Measurements from ENCODE around the gene SOX4. TPM values are rescaled to one million over a fixed set of nuclear protein-coding genes. Genes with fewer than 3 reads are reported as not detected.

SOX4 gene
- total RNA-seq, 1 experiment from 2014 or later, result 67.0 TPM

- Histone ChIP-seq H3K36me3 (ENCODE audit: control insufficient read depth in 1 of 2, insufficient read depth in 2 of 2, low read length in 2 of 2) (peaks cover 0 to 9% of the 10 kb centered on the region in 2 experiments; a peak in 1 of 4 replicates), H3K9me2 (ENCODE audit: insufficient read depth) (no peaks in the 10 kb centered on the region), H4K20me1 (ENCODE audit: insufficient read depth) (no peaks in the 10 kb centered on the region), H3K27ac (ENCODE audit: low read depth, low read length) (no peak overlapping the region), H2AFZ (ENCODE audit: low read depth, low read length, poor library complexity, severe bottlenecking) (no peak overlapping the region), H3K4me3 (replicated peaks in 1 of 2; ENCODE audit: low read depth in 1 of 2, low read length in 2 of 2) (no peak overlapping the region), H3K4me2 (ENCODE audit: low read length) (no peak overlapping the region), H3K4me1 (ENCODE audit: control insufficient read depth in 1 of 2, insufficient read depth in 2 of 2, low read length in 2 of 2) (peaks cover under 1 to 27% of the 10 kb centered on the region in 2 experiments), H3K79me2 (ENCODE audit: insufficient read depth, low read length) (peaks cover 45% of the 10 kb centered on the region), H3K9ac (ENCODE audit: low read length) (no peak overlapping the region), H3K27me3 (ENCODE audit: insufficient read depth, low read length) (no peaks in the 10 kb centered on the region), H3K9me3 (ENCODE audit: control insufficient read depth in 1 of 2, insufficient read depth in 1 of 2, low read depth in 1 of 2, low read length in 2 of 2) (no peaks in the 10 kb centered on the region)
- BruUV-seq (replicated peaks), result no TSS peak
- no peak for ATAC-seq
- ChIA-PET POLR2A (no interaction called here), RAD21 (ENCODE audit: low non-redundant PET in 1 of 2, low total read pairs in 2 of 2, uncharacterized antibody in 2 of 2, unreplicated experiment in 2 of 2) (no interaction called here), CTCF (interaction anchor here (0.9 kb wide), 1 partner anchor 1048 kb away, joined by 3 read pairs; no protein-coding TSS in a partner anchor)
- intact Hi-C loops (cut with micrococcal nuclease), result loop anchor here (5.0 kb wide), 1 partner anchor 339 kb away; no protein-coding TSS in a partner anchor
- DNase-seq (ENCODE audit: low read depth, low spot score), result no peak
- TF ChIP-seq JUND (IDR thresholded peaks at IDR 0.05), result no peak
- no peak for TF ChIP-seq SP1 (IDR thresholded peaks at IDR 0.05; ENCODE audit: low read depth)
- TF ChIP-seq FOSL1 (IDR thresholded peaks at IDR 0.05; ENCODE audit: low read depth), result no peak
- TF ChIP-seq ZNF274 (IDR thresholded peaks at IDR 0.05; ENCODE audit: low read depth, low read length), result no peak
- TF ChIP-seq CTCF (IDR thresholded peaks at IDR 0.05 in 2 of 3, conservative IDR thresholded peaks at IDR 0.05 in 1 of 3; ENCODE audit: borderline replicate concordance in 1 of 3, insufficient read depth in 1 of 3, low read depth in 2 of 3, low read length in 2 of 3), result no peak
- no peak for TF ChIP-seq POLR2A (IDR thresholded peaks at IDR 0.05; ENCODE audit: borderline replicate concordance, extremely low read depth, insufficient read depth, insufficient read length)
- TF ChIP-seq MAX (IDR thresholded peaks at IDR 0.05), result no peak
- no peak for TF ChIP-seq CBX3 (IDR thresholded peaks at IDR 0.05; ENCODE audit: low read depth)
- TF ChIP-seq EZH2 (IDR thresholded peaks at IDR 0.05), result no peak
Observed at GRCh38 chr6:21597801-21598673, 4.5 kb downstream of the SOX4 start.
